ENCODE measurements around the gene SLC41A1.

DNA sequence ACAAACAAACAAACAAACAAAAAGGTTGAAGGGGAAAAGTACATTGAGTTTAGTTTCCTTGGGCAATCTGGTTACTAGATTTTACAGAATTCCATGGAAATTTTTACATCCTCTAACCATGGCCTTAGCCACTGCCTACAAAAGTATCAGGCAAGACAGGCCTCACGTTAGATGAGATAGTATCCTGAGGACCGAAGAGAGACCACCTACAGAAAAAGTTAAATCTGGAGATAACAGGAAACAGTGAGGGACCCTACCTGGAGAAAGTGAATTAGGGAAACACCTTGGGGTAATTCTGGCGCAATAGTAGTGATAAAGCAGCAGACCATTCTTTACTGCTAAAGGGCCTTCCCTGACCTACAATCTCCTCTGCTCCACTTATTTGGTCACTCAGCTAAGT, 46.4 kb downstream of the SLC41A1 start:
- TF ChIP-seq, protein P1, sequence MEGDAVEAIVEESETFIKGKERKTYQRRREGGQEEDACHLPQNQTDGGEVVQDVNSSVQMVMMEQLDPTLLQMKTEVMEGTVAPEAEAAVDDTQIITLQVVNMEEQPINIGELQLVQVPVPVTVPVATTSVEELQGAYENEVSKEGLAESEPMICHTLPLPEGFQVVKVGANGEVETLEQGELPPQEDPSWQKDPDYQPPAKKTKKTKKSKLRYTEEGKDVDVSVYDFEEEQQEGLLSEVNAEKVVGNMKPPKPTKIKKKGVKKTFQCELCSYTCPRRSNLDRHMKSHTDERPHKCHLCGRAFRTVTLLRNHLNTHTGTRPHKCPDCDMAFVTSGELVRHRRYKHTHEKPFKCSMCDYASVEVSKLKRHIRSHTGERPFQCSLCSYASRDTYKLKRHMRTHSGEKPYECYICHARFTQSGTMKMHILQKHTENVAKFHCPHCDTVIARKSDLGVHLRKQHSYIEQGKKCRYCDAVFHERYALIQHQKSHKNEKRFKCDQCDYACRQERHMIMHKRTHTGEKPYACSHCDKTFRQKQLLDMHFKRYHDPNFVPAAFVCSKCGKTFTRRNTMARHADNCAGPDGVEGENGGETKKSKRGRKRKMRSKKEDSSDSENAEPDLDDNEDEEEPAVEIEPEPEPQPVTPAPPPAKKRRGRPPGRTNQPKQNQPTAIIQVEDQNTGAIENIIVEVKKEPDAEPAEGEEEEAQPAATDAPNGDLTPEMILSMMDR (IDR thresholded peaks at IDR 0.05; ENCODE audit: poor library complexity), result no peak
- no peak for TF ChIP-seq EZH2 (IDR thresholded peaks at IDR 0.05; ENCODE audit: borderline replicate concordance)
- no peak for TF ChIP-seq EZH2phosphoT487 (IDR thresholded peaks at IDR 0.05; ENCODE audit: low read depth, severe bottlenecking, unreplicated experiment)
